ENCODE measurements around the gene MME. TPM values are rescaled to one million over a fixed set of nuclear protein-coding genes. Genes with fewer than 3 reads are reported as not detected.

The MME gene
- polyA plus RNA-seq, 1 experiment, result 61.7 TPM

GRCh38 chr3:155097009-155097349, 16.9 kb downstream of the MME start:
- DNase-seq (ENCODE audit: low read depth, low spot score), result no peak
- CTCF ChIA-PET, result no interaction called here
- Histone ChIP-seq H3K27ac (ENCODE audit: low read depth, low read length) (no peak overlapping the region), H3K9me3 (ENCODE audit: control insufficient read depth, insufficient read depth, low read length) (0 out of 2 replicates have a peak, but pooled peaks cover 4% of the 10 kb centered on the region), H3K4me3 (ENCODE audit: low read depth, low read length) (no peak overlapping the region), H3K27me3 (ENCODE audit: control insufficient read depth, insufficient read depth, low read length) (no peaks in the 10 kb centered on the region)
- POLR2A ChIA-PET, result no interaction called here
- TF ChIP-seq CTCF (IDR thresholded peaks at IDR 0.05; ENCODE audit: low read depth, low read length), result no peak

GRCh38 chr3:155101398-155101797, 21.3 kb downstream of the MME start:
- TF ChIP-seq CTCF (IDR thresholded peaks at IDR 0.05; ENCODE audit: low read depth, low read length), result 0 out of 2 replicates have a peak, but pooled peaks have one; percentile 12
- POLR2A ChIA-PET, result interaction anchor here (1.2 kb wide), 1 partner anchor 22 kb away, joined by 3 read pairs; the partner anchor contains the start of gene MME
- H3K27ac ChIP-seq (ENCODE audit: low read depth, low read length), result peak overlapping the region; percentile 72

GRCh38 chr3:155102329-155102728, 22.2 kb downstream of the MME start:
- no peak for DNase-seq (ENCODE audit: low read depth, low spot score)
- Histone ChIP-seq H3K27ac (ENCODE audit: low read depth, low read length) (no peak overlapping the region), H3K27me3 (ENCODE audit: control insufficient read depth, insufficient read depth, low read length) (no peaks in the 10 kb centered on the region), H3K9me3 (ENCODE audit: control insufficient read depth, insufficient read depth, low read length) (0 out of 2 replicates have a peak, but pooled peaks cover 4% of the 10 kb centered on the region), H3K4me3 (ENCODE audit: low read depth, low read length) (no peak overlapping the region)
- ChIA-PET POLR2A (interaction anchor here (1.2 kb wide), 1 partner anchor 22 kb away, joined by 3 read pairs; the partner anchor contains the start of gene MME), CTCF (interaction anchor here (1.0 kb wide), 1 partner anchor 11 kb away, joined by 3 read pairs; no protein-coding TSS in a partner anchor)
- TF ChIP-seq CTCF (IDR thresholded peaks at IDR 0.05; ENCODE audit: low read depth, low read length), result no peak

More at GRCh38 chr3:155101398-155101797, 21.3 kb downstream of the MME start:
- CTCF ChIA-PET, result interaction anchor here (0.9 to 2.0 kb wide), 3 partner anchors 147 to 343 kb away, joined by 3 to 9 read pairs (median 6); no protein-coding TSS in a partner anchor
- H3K27me3 ChIP-seq (ENCODE audit: control insufficient read depth, insufficient read depth, low read length), result no peaks in the 10 kb centered on the region
- no peak for DNase-seq (ENCODE audit: low read depth, low spot score)
- 0 out of 2 replicates have a peak, but pooled peaks cover 4% of the 10 kb centered on the region for H3K9me3 ChIP-seq (ENCODE audit: control insufficient read depth, insufficient read depth, low read length)
- no peak overlapping the region for H3K4me3 ChIP-seq (ENCODE audit: low read depth, low read length)

- H3K9me3 ChIP-seq (ENCODE audit: control insufficient read depth, insufficient read depth, low read length), result 0 out of 2 replicates have a peak, but pooled peaks cover 4% of the 10 kb centered on the region
- CTCF ChIA-PET, result interaction anchor here (1.3 to 1.7 kb wide), 2 partner anchors 149 to 346 kb away, joined by 3 to 7 read pairs; no protein-coding TSS in a partner anchor
- POLR2A ChIA-PET, result interaction anchor here (0.5 kb wide), 1 partner anchor 80 kb away, joined by 3 read pairs; no protein-coding TSS in a partner anchor
- DNase-seq (ENCODE audit: low read depth, low spot score), result no peak
- no peak for TF ChIP-seq CTCF (IDR thresholded peaks at IDR 0.05; ENCODE audit: low read depth, low read length)
- no peak overlapping the region for H3K4me3 ChIP-seq (ENCODE audit: low read depth, low read length)
- H3K27me3 ChIP-seq (ENCODE audit: control insufficient read depth, insufficient read depth, low read length), result no peaks in the 10 kb centered on the region
- H3K27ac ChIP-seq (ENCODE audit: low read depth, low read length), result no peak overlapping the region
Observed at GRCh38 chr3:155103686-155104085, 23.6 kb downstream of the MME start.

- H3K9me3 ChIP-seq (ENCODE audit: control insufficient read depth, insufficient read depth, low read length), result no peaks in the 10 kb centered on the region
- H3K27me3 ChIP-seq (ENCODE audit: control insufficient read depth, insufficient read depth, low read length), result no peaks in the 10 kb centered on the region
- ChIA-PET CTCF (interaction anchor here (1.2 kb wide), 1 partner anchor 217 kb away, joined by 3 read pairs; no protein-coding TSS in a partner anchor), POLR2A (no interaction called here)
- no peak overlapping the region for H3K27ac ChIP-seq (ENCODE audit: low read depth, low read length)
- no peak for DNase-seq (ENCODE audit: low read depth, low spot score)
- no peak for TF ChIP-seq CTCF (IDR thresholded peaks at IDR 0.05; ENCODE audit: low read depth, low read length)
- no peak overlapping the region for H3K4me3 ChIP-seq (ENCODE audit: low read depth, low read length)
Observed at GRCh38 chr3:155106119-155106518, 26.0 kb downstream of the MME start.

All from AG04450 (cell line).